Thyroid gland (tissue), 4 donors: Measurements from ENCODE around the gene SEPTIN8.

Experiments used
- POLR2A ChIP-seq, 2 donors: fragments of 450-650 bp; IDR thresholded peaks; one replicate each; pipeline ENCODE4 v1.6.1; 2017; ENCODE audit warnings: antibody characterized with exemption in 2 of 2, mild to moderate bottlenecking in 2 of 2, moderate library complexity in 1 of 2
- TF ChIP-seq, protein P1 (sequence below), 6 experiments: fragments of 200-600 bp in 3 of 6; fragments of 450-650 bp in 3 of 6; sonication (generic) in 3 of 6; IDR thresholded peaks; one replicate each; pipeline ENCODE4 v1.5.1; 2016 to 2019; ENCODE audit warnings: antibody characterized with exemption in 6 of 6, mild to moderate bottlenecking in 2 of 6, inconsistent platforms in 1 of 6, moderate library complexity in 1 of 6

DNA sequence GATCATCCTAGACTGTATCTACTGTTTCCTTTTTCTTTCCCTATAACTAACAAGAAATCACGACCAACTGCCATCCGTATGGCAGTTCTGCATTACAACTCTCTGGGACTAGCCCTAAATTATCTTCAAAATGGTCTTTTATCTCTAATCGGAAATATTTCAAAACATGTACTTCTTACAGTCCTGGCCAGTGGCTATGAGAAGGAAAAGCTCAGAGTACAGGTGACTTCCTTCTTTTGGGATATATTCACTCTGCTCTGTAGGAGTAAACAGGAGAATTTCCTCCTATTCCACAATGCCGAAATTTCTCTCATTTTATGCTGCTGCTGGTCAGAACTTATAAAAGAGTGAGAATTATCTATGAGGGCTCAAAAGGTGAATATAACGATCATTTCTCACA lies 1.8 kb upstream of the SEPTIN8 start:
- TF ChIP-seq, protein P1, sequence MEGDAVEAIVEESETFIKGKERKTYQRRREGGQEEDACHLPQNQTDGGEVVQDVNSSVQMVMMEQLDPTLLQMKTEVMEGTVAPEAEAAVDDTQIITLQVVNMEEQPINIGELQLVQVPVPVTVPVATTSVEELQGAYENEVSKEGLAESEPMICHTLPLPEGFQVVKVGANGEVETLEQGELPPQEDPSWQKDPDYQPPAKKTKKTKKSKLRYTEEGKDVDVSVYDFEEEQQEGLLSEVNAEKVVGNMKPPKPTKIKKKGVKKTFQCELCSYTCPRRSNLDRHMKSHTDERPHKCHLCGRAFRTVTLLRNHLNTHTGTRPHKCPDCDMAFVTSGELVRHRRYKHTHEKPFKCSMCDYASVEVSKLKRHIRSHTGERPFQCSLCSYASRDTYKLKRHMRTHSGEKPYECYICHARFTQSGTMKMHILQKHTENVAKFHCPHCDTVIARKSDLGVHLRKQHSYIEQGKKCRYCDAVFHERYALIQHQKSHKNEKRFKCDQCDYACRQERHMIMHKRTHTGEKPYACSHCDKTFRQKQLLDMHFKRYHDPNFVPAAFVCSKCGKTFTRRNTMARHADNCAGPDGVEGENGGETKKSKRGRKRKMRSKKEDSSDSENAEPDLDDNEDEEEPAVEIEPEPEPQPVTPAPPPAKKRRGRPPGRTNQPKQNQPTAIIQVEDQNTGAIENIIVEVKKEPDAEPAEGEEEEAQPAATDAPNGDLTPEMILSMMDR (IDR thresholded peaks at IDR 0.05) = no peak
- no peak for TF ChIP-seq POLR2A (IDR thresholded peaks at IDR 0.05)
